Skin epidermis (tissue), 12 donors: ENCODE results near the gene CCDC150.
"Not testable (repeated sequence)": the region's sequence is repeated elsewhere in the genome, so short reads cannot be mapped to it uniquely, and the experiment has no call there.

Experiments
- H3K27ac ChIP-seq, 21 experiments: fragments of 200-600 bp; sonication (generic) in 11 of 21; one replicate each; pipeline ENCODE4 v1.5.0; 2020; ENCODE audit warnings: mild to moderate bottlenecking in 3 of 21, inconsistent platforms in 2 of 21, moderate library complexity in 2 of 21
- H3K4me3 ChIP-seq, 7 experiments: fragments of 200-600 bp; sonication (generic) in 2 of 7; one replicate each; pipeline ENCODE4 v1.5.0; 2020; ENCODE audit warnings: inconsistent platforms in 2 of 7, mild to moderate bottlenecking in 2 of 7, moderate library complexity in 1 of 7

CCDC150 gene

DNA sequence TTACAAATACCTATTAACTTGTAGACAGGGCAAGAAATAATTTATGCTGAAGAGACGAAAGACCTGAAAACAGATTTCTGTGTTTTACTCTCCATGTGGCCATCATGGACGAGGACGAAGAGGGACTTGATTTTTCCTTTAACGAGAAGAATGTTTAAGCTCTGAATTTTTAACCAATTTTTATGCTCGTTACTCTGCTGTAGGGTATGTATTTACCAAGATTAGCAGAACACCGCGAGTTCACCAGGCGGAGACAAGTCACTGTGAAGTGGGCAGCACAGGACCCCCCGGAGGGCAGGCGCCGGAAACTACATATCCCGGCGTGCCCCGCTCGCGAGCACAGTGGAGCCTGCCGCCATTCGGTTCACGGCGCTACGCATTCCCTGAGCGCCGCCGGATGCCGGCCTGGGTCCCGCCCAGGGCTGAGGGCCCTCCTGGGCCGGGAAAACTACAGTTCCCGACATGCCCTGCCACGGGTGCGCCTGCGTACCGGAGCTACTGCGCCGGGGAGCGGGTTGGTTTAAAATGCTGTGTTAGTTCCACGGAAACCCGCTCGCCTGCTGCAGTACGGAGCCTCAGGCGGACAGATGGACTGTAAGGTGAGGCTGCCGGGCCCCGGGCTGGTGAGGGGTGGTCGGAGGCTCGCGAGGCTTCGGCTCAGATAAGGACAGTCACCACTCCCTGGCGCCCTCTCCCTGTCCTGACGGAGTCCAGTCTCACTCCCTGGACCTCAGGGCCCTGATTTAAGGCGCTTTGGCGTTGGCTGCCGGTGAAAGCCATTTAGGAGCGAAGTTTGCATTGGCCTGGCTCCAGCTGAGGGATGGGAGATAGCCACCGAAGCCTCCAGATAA, at the start of gene CCDC150:
Gene CCDC150, plus strand, starts transcription at position 536 of the 851 bp plus-strand sequence. Its CDS starts 52 bp downstream, at position 588.
- Histone ChIP-seq H3K4me3 (peak within 1 kb of the TSS; percentile 42 to 69 (median 54)), H3K27ac (peak within 1 kb of the TSS in 8 of 21 experiments; percentile 0 to 73 (median 36))

DNA sequence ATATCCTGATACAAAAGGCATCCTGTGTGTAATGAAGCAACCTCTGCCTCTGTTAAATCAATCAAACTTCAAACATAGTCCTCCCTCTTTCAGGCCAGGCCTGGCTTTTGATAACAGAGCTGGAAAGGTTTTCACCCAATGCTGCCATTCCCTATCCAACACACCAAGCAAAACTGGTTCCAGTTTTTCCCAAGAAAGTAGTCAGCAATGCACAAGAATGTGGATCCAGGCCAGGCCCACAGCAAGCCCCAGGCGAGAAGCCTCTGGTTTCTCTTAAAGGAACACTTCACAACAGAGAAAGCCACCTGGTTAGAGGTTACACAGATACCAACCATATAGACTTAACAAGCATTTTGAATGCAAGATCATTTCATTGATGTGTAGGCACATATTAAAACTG, 49.2 kb upstream of the CCDC150 start:
- Histone ChIP-seq H3K4me3 (no peak overlapping the region), H3K27ac (no peak overlapping the region)

DNA sequence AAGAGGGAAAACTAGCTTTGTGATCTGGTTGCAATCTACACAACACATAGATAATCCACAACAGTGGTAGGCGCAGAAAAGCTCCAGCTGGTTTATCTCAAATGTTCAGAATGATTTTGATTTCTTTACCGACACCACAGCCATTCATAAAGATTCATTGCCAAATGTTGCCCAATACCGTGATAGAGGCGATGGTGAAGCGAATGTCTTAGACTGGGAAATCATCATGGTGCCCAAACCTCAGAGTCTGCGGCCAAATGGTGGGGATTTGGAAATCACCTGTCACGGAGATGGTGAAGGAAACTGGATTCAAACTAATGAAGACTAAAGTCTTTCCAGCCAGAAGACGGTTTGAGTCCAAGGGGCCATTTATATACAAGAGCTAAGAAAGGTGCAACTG, 48.5 kb upstream of the CCDC150 start:
- H3K27ac ChIP-seq, result no peak overlapping the region
- H3K4me3 ChIP-seq, result no peak overlapping the region

DNA sequence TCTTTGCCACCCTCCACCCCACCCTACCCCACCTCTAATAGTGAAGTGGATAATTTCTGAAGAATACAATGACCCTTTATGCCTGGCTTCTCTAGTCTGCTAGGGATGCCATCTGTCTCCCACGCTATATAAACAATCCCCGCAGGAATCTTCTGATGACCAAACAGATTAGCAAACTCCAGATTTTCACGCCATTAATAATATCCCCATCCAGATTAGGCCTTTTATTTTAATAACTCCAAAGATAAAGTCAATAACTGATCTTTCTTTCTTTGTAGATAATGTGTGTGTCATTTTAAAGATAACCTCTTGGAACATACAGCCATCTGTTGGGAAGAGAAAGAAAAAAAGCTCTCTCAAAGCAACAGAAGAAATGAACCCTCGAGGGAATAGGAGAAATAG, 47.9 kb upstream of the CCDC150 start:
- Histone ChIP-seq H3K4me3 (no peak overlapping the region), H3K27ac (no peak overlapping the region)

DNA sequence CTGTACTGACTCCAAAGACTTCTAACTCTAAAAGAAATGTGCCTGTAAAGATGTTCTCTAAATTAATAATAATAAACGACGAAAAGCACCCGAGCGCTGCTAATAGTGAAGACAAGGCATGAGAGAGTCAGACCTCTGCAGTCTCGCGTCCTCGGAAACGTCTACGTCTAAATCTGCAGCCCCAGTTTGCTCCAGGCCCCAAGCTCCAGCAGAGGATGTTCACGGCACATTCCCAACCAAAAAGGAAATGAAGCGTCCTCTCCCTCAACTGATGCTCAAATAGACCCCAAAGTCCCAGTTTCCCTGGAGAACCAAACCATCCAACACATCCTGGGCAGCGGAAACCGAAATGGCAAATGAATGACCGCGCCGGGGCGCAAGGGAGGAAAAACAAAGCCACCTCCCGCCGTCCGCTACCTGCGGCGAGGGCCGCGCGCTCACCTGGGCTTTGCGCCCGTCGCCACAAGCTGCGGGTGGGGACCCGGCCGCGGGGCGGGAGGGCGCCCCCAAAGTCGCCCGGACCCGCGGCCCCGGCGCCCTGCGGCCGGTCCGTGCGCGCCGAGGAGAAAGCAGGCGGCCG, 47.1 kb upstream of the CCDC150 start:
- peak overlapping the region; percentile 42 to 73 (median 63) for H3K4me3 ChIP-seq
- peak overlapping the region in 11 of 21 experiments; percentile 34 to 91 (median 73) for H3K27ac ChIP-seq

DNA sequence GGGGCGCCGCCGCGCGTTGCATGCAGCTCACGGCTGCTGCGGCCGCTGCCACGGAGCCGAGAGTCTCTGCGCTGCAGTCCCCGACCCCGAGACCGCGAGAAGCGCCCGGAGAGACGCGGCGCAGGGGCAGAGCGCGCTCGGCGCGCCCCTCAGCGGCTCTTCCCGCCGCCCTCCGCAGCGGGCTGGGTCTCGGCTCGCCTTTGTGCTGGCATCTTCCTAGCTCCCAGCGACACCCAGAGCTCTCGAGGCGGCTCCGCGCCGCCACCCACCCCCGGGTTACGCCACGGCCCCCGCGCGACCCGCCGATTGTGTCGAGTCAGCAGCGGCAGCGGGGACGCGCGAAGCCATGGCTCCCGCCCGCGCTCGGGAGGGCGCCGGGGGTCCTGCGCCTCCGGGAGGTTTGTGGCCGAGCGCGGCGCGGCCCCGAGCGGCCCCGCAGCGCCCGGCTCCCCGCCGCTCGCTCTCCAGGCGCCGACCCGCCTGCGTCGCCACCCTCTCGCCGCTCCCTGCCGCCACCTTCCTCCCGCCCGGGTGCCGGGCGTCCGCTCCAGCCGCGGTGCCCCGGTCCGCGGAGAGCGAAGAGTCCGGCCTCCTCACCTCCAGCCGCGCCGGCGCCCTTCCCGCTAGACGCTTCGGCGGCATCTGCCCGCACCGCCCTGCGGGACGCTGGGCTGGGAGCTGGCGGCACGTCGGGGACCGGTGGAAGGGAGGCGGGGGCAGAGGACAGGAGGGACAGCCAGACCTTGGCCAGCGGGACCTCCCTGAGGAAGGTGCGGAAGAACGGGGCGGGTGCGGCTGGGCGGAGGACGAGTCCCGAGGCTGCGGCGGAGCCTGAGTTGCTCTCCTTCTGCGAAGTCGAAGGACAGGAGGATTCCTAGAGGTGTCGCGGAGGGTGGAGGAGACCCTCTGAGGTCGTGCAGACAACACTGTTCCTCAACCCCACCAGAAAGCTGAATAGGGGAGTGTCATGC, 46.3 kb upstream of the CCDC150 start, which contains the start of gene HECW2:
Gene HECW2, minus strand, starts transcription at position 644 of the 971 bp plus-strand sequence.
- Histone ChIP-seq H3K27ac (peak within 1 kb of the TSS in 18 of 21 experiments; percentile 37 to 91 (median 74)), H3K4me3 (peak within 1 kb of the TSS; percentile 42 to 73 (median 63))

DNA sequence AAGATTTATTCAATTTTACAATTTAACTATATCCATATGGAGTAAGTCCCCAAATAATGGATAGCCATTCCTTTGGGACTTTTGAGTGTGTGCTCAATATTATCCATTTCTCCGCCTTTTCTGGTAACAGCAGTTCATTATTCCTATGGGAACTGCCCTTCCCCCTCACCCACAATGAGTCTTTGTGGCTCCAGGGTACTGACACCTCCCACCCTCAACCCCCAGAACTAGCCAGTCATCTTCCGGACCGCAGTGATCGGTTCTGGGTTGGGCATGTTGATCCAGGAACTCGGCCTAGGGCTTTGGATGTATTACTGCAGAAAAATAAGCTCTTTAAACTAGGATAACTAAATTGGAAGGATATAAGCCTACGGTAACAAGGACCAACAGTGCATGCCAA, 45.4 kb upstream of the CCDC150 start:
- Histone ChIP-seq H3K4me3 (no peak overlapping the region), H3K27ac (peak overlapping the region in 1 of 21 experiments; percentile 65)

DNA sequence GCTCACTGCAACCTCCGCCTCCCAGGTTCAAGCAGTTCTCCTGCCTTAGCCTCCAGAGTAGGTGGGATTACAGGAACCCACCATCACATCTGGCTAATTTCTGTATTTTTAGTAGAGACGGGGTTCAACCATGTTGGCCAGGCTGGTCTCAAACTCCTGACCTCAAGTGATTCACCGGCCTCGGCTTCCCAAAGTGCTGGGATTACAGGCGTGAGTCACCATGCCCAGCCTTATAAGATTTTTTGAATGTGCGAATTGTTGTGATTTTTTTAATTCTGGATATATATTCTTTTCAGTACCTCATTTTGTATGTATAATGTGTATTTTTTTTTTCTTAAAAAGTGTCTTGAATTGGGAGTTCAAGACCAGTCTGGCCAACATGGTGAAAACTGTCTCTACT, 42.0 kb upstream of the CCDC150 start:
- H3K27ac ChIP-seq, result no peak overlapping the region
- no peak overlapping the region for H3K4me3 ChIP-seq

DNA sequence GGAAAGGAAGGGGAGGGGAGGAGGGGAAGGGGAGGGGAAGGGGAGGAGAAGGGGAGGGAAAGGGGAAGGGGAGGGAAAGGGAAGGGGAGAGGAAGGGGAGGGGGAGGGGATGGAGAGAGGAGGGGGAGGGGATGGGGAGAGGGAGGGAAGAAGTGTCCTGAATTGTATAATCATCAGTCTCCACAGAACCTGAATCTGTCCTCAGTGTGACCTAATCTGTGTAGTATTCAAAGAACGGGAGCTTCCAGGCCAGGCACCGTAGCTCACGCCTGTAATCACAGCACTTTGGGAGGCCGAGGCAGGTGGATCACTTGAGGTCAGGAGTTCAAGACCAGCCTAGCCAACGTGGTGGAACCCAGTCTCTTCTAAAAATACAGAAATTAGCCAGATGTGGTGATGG, 41.1 kb upstream of the CCDC150 start:
- H3K4me3 ChIP-seq, result no peak overlapping the region
- no peak overlapping the region for H3K27ac ChIP-seq

DNA sequence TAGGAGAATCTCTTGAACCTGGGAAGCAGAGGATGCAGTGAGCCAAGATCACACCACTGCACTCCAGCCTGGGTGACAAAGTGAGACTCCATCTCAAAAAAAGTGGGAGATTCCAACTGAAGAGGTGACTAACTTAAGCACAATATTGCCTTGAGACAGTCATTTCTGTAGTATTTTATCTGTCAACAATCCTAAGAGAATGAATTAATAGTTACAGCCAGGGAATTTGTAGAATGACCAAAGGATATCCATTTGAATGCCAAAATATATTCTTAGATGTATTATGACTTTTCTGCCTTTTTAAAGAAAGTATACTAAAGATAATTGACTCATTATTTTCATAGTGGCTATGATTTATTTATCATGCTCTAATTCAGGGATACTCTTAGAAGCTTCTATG, 40.7 kb upstream of the CCDC150 start:
- H3K27ac ChIP-seq, result no peak overlapping the region
- no peak overlapping the region for H3K4me3 ChIP-seq

DNA sequence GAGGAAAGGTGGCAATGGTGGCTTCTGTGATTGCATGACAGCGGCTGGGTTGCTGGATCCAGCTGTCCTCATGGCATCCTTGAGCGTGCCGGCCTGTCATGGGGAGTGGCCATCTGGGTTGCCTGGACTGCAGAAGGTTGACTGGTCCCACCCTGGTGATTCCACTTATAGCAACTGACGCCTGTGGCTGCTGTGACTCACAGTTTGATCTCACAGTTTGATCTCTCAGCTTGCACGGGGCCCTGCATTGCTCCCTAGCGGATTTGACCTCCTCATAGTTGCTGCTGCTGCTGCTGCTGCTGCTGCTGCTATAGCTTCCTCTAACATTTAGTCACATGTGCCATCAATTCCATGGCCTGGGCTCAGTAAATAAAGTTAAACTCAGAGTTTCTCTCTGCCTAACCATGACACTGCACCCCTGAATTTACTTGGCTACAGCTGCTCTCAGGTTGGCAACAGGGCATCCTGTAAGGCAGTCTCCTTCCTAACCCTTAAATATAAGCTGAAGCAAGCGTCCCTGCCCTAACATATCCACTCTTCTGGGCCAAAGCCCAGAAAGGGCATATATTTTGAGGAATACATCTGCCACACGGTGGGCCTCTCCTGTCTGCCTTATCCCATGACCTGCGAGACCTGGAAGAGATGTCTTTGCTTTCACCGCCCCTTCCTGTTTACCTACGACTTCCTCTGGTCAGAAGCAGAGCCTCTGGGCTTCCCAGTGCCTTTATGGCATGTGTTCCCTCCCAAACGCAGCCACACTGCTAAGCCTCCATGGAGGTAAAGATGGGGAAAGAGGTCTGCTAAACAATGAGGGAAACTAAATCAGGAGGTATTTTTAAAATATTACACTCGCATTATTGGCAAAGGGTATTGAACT, 37.8 kb upstream of the CCDC150 start:
- no peak overlapping the region for H3K4me3 ChIP-seq
- peak overlapping the region in 1 of 21 experiments; percentile 11 for H3K27ac ChIP-seq

DNA sequence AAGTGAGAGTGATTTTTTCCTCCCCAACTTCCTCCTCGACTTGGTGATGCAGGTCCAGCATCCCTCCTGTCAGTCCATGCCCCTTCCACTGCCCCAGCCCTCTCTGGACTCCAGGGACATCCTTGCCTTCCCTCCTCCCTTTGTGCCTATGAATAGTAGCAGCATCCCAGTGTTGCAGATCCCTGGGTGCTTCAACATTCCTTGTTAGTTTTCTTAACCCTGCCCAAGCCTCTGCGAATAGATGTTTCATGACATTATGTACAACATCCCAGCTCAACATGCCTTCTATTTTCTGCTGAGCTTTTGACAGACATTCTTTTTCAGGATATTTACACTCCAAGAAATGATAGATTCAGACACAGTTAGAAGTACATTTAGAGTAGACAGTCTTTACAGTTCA, 35.3 kb upstream of the CCDC150 start:
- no peak overlapping the region for H3K4me3 ChIP-seq
- no peak overlapping the region for H3K27ac ChIP-seq

DNA sequence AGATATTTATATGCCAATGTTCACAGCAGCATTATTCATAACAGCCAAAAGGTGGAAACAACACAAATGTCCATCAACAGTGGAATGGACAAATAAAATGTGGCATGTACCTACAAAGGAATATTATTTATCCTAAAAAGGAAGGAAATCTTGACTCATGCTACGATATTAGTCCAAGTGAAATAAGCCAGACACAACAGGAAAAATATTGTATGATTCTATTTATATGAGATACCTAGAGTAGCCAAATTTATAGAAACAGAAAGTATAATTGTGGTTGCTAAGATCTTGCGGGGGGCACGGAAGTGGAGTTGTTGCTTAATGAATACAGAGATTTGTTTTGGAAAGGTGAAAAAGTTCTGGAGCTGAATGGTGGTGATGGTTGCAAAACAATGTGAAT, 33.0 kb upstream of the CCDC150 start:
- no peak overlapping the region for H3K27ac ChIP-seq
- H3K4me3 ChIP-seq, result no peak overlapping the region

DNA sequence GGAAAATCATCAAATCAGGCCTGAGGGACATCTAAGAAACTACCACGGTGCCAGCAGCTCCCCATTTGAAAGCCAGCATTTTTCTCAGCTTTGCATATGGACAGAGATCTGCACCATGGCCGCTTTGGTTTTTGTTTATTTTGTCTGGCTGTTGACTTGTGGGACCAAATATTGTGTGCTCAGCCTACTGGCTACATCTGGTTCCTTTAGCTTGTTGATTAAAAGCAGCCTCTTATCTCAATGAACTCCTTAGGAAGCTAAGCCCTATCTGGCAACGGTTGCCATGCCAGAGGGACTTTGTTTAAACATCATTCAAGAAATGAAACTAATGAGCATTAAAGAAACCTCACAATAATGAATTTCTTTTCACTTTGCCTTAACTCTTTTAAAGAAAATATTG, 32.4 kb upstream of the CCDC150 start:
- no peak overlapping the region for H3K4me3 ChIP-seq
- peak overlapping the region in 1 of 21 experiments; percentile 17 for H3K27ac ChIP-seq

DNA sequence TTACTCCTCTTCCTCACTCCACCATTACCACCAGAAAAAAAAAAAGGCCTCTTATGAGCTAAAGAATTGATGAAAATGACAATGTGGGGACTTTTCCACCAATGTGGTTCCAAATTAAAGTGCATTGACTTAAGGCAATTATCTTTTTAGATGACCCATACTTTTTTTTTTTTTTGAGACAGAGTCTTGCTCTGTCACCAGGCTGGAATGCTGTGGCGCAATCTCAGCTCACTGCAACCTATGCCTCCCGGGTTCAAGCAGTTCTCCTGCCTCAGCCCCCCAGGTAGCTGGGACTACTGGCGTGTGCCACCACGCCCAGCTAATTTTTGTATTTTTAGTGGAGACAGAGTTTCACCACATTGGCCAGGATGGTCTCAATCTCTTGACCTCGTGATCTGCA, 31.6 kb upstream of the CCDC150 start:
- peak overlapping the region in 1 of 21 experiments; percentile 17 for H3K27ac ChIP-seq
- H3K4me3 ChIP-seq, result not testable (repeated sequence)

DNA sequence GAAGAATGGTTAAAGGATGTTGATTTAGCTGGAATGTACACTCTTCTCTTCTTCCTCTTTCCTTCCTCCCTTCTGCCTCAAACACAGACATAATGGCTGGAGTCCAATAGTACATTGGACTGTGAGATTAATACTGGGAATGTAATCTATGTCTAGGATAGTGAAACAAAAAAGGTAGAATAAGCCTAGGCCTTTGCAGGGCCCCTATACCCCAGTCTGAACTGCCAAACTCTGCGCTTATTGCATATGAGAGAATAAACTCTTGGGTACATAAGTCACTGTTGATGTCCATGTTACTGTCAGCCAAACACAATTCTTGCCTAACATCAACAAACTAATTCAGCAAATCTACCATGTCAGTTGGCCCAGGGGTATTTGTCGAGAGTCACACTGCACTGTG, 29.7 kb upstream of the CCDC150 start:
- Histone ChIP-seq H3K27ac (no peak overlapping the region), H3K4me3 (no peak overlapping the region)

DNA sequence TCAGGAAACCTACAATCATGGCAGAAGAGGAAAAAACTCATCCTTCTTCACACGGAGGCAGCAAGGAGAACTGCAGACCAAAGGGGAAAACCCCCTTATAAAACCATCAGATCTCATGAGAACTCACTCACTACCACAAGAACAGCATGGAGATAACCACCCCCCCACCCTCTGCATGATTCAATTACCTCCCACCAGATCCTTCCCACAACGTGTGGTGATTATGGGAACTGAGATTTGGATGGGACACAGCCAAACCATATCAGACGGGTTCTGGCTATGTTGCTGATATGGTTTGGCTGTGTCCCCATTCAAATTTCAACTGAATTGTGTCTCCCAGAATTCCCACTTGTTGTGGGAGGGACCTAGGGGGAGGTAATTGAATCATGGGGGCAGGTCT, 28.7 kb upstream of the CCDC150 start:
- no peak overlapping the region for H3K4me3 ChIP-seq
- H3K27ac ChIP-seq, result no peak overlapping the region

DNA sequence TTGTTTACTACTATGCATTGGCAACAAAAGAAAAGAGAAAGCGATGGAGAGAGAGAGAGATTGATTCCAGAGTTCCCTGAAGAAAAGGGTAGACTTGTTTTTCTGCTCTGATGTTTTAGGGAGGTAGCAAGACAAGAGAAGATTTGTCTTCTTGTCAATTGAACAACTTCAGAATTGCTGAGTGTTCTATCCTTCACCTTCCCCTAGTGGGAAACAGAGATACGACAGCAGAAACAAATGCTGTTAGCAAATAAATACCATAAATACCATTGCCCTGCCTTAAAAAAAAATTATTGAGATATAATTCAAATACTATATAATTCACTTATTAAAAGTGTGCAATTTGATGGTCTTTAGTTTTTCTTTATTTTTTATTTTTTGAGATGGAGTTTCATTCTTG, 26.2 kb upstream of the CCDC150 start:
- Histone ChIP-seq H3K4me3 (no peak overlapping the region), H3K27ac (no peak overlapping the region)

DNA sequence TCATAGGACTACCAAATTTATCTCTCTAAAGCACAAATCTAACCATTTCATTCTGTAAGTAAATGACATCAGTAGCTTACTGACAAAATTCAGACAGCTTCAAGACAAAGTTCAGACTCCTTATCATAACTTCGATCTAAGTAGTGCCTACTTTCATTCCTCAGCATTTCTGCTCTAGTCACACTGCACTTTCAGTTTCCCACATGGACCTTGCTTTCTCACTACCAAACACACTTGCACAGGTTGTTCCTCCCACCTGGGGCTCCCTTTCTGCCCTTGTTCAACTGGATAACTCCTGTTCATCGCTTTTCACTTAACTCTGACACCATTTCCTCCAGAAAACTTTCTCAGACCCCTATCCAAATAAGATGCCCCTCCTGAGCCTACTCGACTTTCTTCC, 22.1 kb upstream of the CCDC150 start:
- Histone ChIP-seq H3K4me3 (no peak overlapping the region), H3K27ac (no peak overlapping the region)
